Thoracic aorta (tissue), 2 donors: ENCODE measurements around the gene DEPDC1B. TPM values are rescaled to one million over a fixed set of nuclear protein-coding genes. Genes with fewer than 3 reads are reported as not detected.

Experiments
- ATAC-seq: fragments of 150-250 bp; one replicate; pipeline ENCODE4 v1.8.0; 2017; ENCODE audit warnings: low read depth; ENCODE audit not compliant: insufficient number of reproducible peaks, low FRiP score
- DNase-seq: peaks from one replicate; pipeline ENCODE4 v3.0.0-alpha.2; 2020; ENCODE audit warnings: low spot score
- H3K27ac ChIP-seq, 2 donors: fragments of 200-600 bp; sonication (generic); 1 replicate in 1 of 2; 2 replicates in 1 of 2; pipeline ENCODE4 v1.5.1; 2016; ENCODE audit warnings: mild to moderate bottlenecking in 2 of 2, moderate library complexity in 2 of 2
- H3K27me3 ChIP-seq: fragments of 200-600 bp; sonication (generic); replicated peaks from 2 replicates; pipeline ENCODE4 v1.6.0; 2016; ENCODE audit warnings: mild to moderate bottlenecking; ENCODE audit not compliant: insufficient read depth
- H3K36me3 ChIP-seq: fragments of 200-600 bp; sonication (generic); one replicate; pipeline ENCODE4 v1.5.1; 2016
- H3K4me1 ChIP-seq, 2 donors: fragments of 200-600 bp; sonication (generic); 1 replicate in 1 of 2; 2 replicates in 1 of 2; pipeline versions ENCODE4 v1.5.1 to v1.6.0; 2016; ENCODE audit warnings: low read depth in 2 of 2, mild to moderate bottlenecking in 1 of 2; ENCODE audit not compliant: control insufficient read depth in 1 of 2
- H3K4me3 ChIP-seq: fragments of 200-600 bp; sonication (generic); 2 replicates; pipeline ENCODE4 v1.5.1; 2016; ENCODE audit warnings: mild to moderate bottlenecking
- H3K9me3 ChIP-seq: fragments of 200-600 bp; sonication (generic); 2 replicates; pipeline ENCODE4 v1.5.1; 2016
- total RNA-seq, 2 donors: library from RNA; depleted of rRNA; stranded (reverse); fragments of >200 nt; gene quantifications; one replicate each; pipeline versions ENCODE4 v1.1.0 to v1.2.3, GENCODE V29; 2016
- TF ChIP-seq, protein P1 (sequence below): fragments of 200-600 bp; sonication (generic); IDR thresholded peaks from one replicate; pipeline ENCODE4 v1.5.1; 2019; ENCODE audit warnings: antibody characterized with exemption

DEPDC1B gene
- total RNA-seq, 2 donors from 2014 or later = not detected

DNA sequence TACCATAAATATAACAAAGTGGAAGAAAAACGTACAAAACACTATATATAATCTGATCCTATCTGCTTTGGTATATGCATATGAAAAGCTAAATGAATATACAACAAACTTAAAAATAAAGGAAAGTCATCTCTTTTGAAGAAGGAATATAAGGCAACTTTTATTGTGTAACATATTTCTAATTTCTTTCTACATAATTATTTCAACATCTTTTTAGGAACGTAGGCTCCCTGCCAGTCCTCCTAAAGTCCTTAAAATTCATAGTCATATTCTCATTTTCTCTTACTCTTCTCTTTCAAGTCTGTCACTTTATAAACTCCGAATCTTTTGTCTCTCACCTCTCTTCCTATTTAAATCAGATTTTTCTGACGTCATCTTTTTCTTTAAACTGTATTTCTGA lies 9.6 kb downstream of the DEPDC1B start:
- H3K9me3 ChIP-seq = no peaks in the 10 kb centered on the region
- no peak for ATAC-seq
- H3K27me3 ChIP-seq = no peaks in the 10 kb centered on the region
- DNase-seq = no peak
- H3K4me1 ChIP-seq = no peaks in the 10 kb centered on the region
- no peaks in the 10 kb centered on the region for H3K36me3 ChIP-seq
- H3K27ac ChIP-seq = no peak overlapping the region
- TF ChIP-seq, protein P1, sequence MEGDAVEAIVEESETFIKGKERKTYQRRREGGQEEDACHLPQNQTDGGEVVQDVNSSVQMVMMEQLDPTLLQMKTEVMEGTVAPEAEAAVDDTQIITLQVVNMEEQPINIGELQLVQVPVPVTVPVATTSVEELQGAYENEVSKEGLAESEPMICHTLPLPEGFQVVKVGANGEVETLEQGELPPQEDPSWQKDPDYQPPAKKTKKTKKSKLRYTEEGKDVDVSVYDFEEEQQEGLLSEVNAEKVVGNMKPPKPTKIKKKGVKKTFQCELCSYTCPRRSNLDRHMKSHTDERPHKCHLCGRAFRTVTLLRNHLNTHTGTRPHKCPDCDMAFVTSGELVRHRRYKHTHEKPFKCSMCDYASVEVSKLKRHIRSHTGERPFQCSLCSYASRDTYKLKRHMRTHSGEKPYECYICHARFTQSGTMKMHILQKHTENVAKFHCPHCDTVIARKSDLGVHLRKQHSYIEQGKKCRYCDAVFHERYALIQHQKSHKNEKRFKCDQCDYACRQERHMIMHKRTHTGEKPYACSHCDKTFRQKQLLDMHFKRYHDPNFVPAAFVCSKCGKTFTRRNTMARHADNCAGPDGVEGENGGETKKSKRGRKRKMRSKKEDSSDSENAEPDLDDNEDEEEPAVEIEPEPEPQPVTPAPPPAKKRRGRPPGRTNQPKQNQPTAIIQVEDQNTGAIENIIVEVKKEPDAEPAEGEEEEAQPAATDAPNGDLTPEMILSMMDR = no peak
- H3K4me3 ChIP-seq = no peak overlapping the region

GRCh38 chr5:60688980-60689379 lies 11.0 kb downstream of the DEPDC1B start:
- Histone ChIP-seq H3K27me3 (no peaks in the 10 kb centered on the region), H3K4me1 (no peaks in the 10 kb centered on the region), H3K27ac (no peak overlapping the region), H3K9me3 (no peaks in the 10 kb centered on the region), H3K36me3 (no peaks in the 10 kb centered on the region), H3K4me3 (no peak overlapping the region)
- no peak for DNase-seq
- ATAC-seq = no peak
- TF ChIP-seq, protein P1 = no peak

- no peak for DNase-seq
- ATAC-seq = no peak
- H3K4me1 ChIP-seq = no peaks in the 10 kb centered on the region
- no peaks in the 10 kb centered on the region for H3K27me3 ChIP-seq
- TF ChIP-seq, protein P1 = no peak
- H3K36me3 ChIP-seq = no peaks in the 10 kb centered on the region
- no peak overlapping the region for H3K4me3 ChIP-seq
- no peaks in the 10 kb centered on the region for H3K9me3 ChIP-seq
- H3K27ac ChIP-seq = no peak overlapping the region
Measured at GRCh38 chr5:60687927-60688720, 11.8 kb downstream of the DEPDC1B start.

DNA sequence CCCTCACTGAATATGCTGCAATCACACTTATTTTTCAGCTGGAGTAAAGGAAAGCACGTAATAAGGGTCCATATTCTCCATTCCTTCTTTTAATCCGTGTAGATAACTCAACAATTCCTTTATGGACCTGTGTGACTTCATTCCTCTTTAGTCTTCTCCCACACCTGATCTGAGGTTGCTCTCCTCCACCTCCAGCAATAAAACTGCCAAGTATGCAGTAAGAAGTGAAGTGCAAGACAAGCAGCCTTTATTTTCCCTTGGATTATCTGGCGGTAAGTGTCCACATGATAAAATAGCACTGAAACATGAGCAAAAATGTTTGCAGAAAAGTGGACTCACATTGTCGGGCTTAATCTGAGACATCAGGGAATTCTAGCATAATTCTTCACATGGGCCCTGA lies 13.8 kb downstream of the DEPDC1B start:
- no peak overlapping the region for H3K4me3 ChIP-seq
- DNase-seq (no peak), ATAC-seq (no peak)
- no peaks in the 10 kb centered on the region for H3K36me3 ChIP-seq
- no peak overlapping the region for H3K27ac ChIP-seq
- TF ChIP-seq, protein P1 = no peak
- H3K4me1 ChIP-seq = no peaks in the 10 kb centered on the region
- H3K9me3 ChIP-seq = no peaks in the 10 kb centered on the region
- H3K27me3 ChIP-seq = no peaks in the 10 kb centered on the region

DNA sequence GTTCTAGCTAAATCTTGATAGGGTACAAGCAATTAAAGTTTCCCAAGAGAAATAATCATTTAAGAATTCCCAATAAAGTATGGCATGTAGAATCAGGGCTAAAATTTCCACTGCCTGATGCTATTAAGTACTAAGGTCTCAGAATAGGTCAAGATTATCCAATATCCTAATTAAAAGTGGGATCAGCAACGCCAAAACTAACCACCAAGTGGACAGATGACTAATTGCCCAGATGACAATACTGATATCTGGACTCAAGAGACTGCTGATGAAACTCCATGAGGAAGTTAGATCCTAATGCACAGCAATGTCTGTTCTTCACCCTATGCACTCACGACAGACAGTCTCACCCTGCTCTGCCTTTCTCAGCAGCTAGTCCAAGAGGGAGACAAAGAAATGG lies 14.3 kb downstream of the DEPDC1B start:
- Histone ChIP-seq H3K4me1 (no peaks in the 10 kb centered on the region), H3K36me3 (no peaks in the 10 kb centered on the region), H3K27me3 (no peaks in the 10 kb centered on the region), H3K4me3 (no peak overlapping the region), H3K27ac (no peak overlapping the region), H3K9me3 (no peaks in the 10 kb centered on the region)
- ATAC-seq (no peak), DNase-seq (no peak)
- TF ChIP-seq, protein P1 = no peak
